Smooth muscle cell (in vitro differentiated cells): ENCODE measurements around the gene NECAP2. TPM values are rescaled to one million over a fixed set of nuclear protein-coding genes. Genes with fewer than 3 reads are reported as not detected.

Experiments used
- DNase-seq: peaks from one replicate; lab custom pipeline; 2025; ENCODE audit not compliant: unreplicated experiment; lab: John Stamatoyannopoulos, UW
- H2AFZ ChIP-seq: fragments of 200-600 bp; sonication (generic); 2 replicates; pipeline ENCODE4 v1.6.0; 2016; ENCODE audit warnings: antibody characterized with exemption, low read depth, mild to moderate bottlenecking
- H3F3A ChIP-seq: fragments of 200-600 bp; sonication (generic); 2 replicates; pipeline ENCODE4 v1.6.0; 2017; ENCODE audit warnings: antibody characterized with exemption, low read depth
- H3K27ac ChIP-seq: fragments of 200-600 bp; sonication (generic); 2 replicates; pipeline ENCODE4 v1.5.1; 2016; ENCODE audit warnings: low read depth, mild to moderate bottlenecking
- H3K27me3 ChIP-seq: fragments of 200-600 bp; sonication (generic); 2 replicates; pipeline ENCODE4 v1.6.1; 2016; ENCODE audit warnings: low read depth, mild to moderate bottlenecking
- H3K36me3 ChIP-seq: fragments of 200-600 bp; sonication (generic); 2 replicates; pipeline ENCODE4 v1.5.1; 2016; ENCODE audit warnings: low read depth
- H3K4me1 ChIP-seq: fragments of 200-600 bp; sonication (generic); 2 replicates; pipeline ENCODE4 v1.5.1; 2016; ENCODE audit warnings: low read depth
- H3K4me2 ChIP-seq: fragments of 200-600 bp; sonication (generic); 2 replicates; pipeline ENCODE4 v1.6.0; 2016; ENCODE audit warnings: mild to moderate bottlenecking
- H3K4me3 ChIP-seq: fragments of 200-600 bp; sonication (generic); 2 replicates; pipeline ENCODE4 v1.5.1; 2016; ENCODE audit warnings: mild to moderate bottlenecking
- H3K79me2 ChIP-seq: fragments of 200-600 bp; sonication (generic); 2 replicates; pipeline ENCODE4 v1.6.0; 2016; ENCODE audit warnings: low read depth, mild to moderate bottlenecking
- H3K9ac ChIP-seq: fragments of 200-600 bp; sonication (generic); 2 replicates; pipeline ENCODE4 v1.6.0; 2016; ENCODE audit warnings: low read depth
- H3K9me3 ChIP-seq: fragments of 200-600 bp; sonication (generic); replicated peaks from 2 replicates; pipeline ENCODE4 v1.5.1; 2016; ENCODE audit warnings: low read depth
- H4K20me1 ChIP-seq: fragments of 200-600 bp; sonication (generic); 2 replicates; pipeline ENCODE4 v1.6.0; 2016; ENCODE audit warnings: low read depth
- WGBS: methylation state at CpG from one replicate; pipeline ENCODE4 v1.1.7; 2016; ENCODE audit warnings: low lambda C conversion rate; 5-methylcytosine and 5-hydroxymethylcytosine counted together
- polyA plus RNA-seq: library from polyadenylated mRNA; unstranded; fragments of >200 nt; fragmentation: Nextera tagmentation; extraction: Ambion mirVana; gene quantifications from 2 replicates; pipeline ENCODE4 v1.2.1, GENCODE V29; 2016
- total RNA-seq: library from RNA; depleted of rRNA; stranded (reverse); fragments of >200 nt; gene quantifications from 2 replicates; pipeline ENCODE4 v1.2.3, GENCODE V29; 2014
- TF ChIP-seq, protein P1 (sequence below): fragments of 200-600 bp; sonication (generic); IDR thresholded peaks from 2 replicates; pipeline ENCODE4 v1.5.1; 2017; ENCODE audit warnings: borderline replicate concordance, mild to moderate bottlenecking, antibody characterized with exemption; ENCODE audit not compliant: insufficient read depth, poor library complexity, severe bottlenecking

NECAP2 gene, protein sequence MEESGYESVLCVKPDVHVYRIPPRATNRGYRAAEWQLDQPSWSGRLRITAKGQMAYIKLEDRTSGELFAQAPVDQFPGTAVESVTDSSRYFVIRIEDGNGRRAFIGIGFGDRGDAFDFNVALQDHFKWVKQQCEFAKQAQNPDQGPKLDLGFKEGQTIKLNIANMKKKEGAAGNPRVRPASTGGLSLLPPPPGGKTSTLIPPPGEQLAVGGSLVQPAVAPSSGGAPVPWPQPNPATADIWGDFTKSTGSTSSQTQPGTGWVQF
- total RNA-seq = 60.0 and 61.4 TPM in 2 replicates
- polyA plus RNA-seq = 49.5 and 60.4 TPM in 2 replicates

DNA sequence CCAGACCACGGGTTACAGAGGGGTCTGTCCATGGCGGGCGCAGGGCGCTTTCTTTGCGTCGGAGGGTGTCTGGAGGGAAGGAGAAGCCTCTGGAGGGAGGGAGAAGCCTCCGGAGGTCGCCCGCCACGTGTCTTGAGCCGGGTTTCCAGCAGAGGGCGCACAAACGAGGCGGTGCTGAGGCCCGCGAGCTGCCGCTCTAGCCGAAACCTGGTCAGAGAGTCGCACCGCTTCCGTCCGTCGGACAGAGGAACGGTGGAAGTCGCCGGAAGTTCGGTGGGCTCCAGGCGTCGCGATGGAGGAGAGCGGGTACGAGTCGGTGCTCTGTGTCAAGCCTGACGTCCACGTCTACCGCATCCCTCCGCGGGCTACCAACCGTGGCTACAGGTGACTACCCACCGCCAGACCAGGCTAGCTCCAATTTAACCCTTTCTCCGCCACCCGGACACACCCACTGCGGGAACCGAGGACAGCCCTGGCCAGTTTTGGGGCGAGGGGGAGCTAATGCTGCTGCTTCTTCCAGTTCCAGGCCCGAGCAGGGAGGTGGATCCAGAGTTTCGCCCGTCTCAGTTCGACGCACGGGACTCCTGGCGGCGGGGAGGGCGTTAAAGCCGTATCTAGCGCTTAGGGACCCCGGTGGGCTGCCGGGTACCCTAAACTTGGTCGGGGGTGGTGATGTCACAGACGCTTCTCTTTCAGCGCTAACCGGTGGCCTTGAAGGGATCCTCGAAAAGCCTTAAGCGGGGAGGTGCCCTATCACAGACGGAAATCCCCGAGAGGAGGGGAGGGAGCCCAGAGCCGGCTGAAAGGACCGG, at the start of gene NECAP2:
TSS of gene NECAP2 (plus strand) at position 255 of the 812 bp plus-strand sequence. CDS start at position 293, 38 bp downstream.
- no peaks in the 10 kb centered on the region for H3K27me3 ChIP-seq
- H3K9me3 ChIP-seq = no peaks in the 10 kb centered on the region
- peaks cover 8% of the 10 kb centered on the region for H4K20me1 ChIP-seq
- under 1% methylated on average over 68 of the region's 68 CpGs for WGBS
- H2AFZ ChIP-seq = peak within 1 kb of the TSS; percentile 56
- DNase-seq = peak; percentile 85
- TF ChIP-seq, protein P1, sequence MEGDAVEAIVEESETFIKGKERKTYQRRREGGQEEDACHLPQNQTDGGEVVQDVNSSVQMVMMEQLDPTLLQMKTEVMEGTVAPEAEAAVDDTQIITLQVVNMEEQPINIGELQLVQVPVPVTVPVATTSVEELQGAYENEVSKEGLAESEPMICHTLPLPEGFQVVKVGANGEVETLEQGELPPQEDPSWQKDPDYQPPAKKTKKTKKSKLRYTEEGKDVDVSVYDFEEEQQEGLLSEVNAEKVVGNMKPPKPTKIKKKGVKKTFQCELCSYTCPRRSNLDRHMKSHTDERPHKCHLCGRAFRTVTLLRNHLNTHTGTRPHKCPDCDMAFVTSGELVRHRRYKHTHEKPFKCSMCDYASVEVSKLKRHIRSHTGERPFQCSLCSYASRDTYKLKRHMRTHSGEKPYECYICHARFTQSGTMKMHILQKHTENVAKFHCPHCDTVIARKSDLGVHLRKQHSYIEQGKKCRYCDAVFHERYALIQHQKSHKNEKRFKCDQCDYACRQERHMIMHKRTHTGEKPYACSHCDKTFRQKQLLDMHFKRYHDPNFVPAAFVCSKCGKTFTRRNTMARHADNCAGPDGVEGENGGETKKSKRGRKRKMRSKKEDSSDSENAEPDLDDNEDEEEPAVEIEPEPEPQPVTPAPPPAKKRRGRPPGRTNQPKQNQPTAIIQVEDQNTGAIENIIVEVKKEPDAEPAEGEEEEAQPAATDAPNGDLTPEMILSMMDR = peak; percentile 84
- H3K79me2 ChIP-seq = peaks cover 37% of the 10 kb centered on the region
- no peaks in the 10 kb centered on the region for H3F3A ChIP-seq
- peak within 1 kb of the TSS; percentile 81 for H3K4me3 ChIP-seq
- peak within 1 kb of the TSS; percentile 92 for H3K9ac ChIP-seq
- H3K27ac ChIP-seq = peak within 1 kb of the TSS; percentile 54
- H3K36me3 ChIP-seq = peaks cover 3% of the 10 kb centered on the region
- H3K4me2 ChIP-seq = peak within 1 kb of the TSS; percentile 92
- peaks cover 4% of the 10 kb centered on the region for H3K4me1 ChIP-seq

DNA sequence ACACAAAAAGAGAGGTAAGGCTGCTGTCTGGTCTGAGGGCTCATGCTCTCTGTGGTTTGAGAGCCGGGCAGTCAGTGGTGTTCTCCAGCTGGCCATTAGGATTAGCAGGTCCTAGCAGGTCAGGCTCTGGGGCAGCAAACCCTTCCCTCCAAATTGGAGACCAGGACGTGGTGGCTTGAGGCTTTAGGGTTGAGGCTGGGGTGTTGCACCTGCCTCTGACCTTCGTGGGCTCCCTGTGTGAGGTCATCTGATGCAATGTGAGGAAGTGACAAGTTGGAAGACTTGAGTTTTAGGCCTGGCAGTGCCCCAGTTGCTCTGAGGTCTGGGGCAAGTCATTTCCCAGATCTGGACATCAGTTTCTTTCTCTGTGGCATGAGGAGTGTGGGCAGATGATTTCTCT, 49.1 kb upstream of the NECAP2 start:
- peaks cover 5% of the 10 kb centered on the region for H3F3A ChIP-seq
- TF ChIP-seq, protein P1 = no peak
- no peak overlapping the region for H3K27ac ChIP-seq
- H3K27me3 ChIP-seq = no peaks in the 10 kb centered on the region
- WGBS = 86% methylated on average over 3 of the region's 3 CpGs
- H3K9me3 ChIP-seq = no peaks in the 10 kb centered on the region
- H3K4me1 ChIP-seq = no peaks in the 10 kb centered on the region
- no peak overlapping the region for H2AFZ ChIP-seq
- H3K36me3 ChIP-seq = no peaks in the 10 kb centered on the region
- no peak overlapping the region for H3K4me3 ChIP-seq
- DNase-seq = no peak
- H3K4me2 ChIP-seq = no peak overlapping the region
- peaks cover 67% of the 10 kb centered on the region for H3K79me2 ChIP-seq
- H3K9ac ChIP-seq = no peak overlapping the region
- peaks cover 99% of the 10 kb centered on the region for H4K20me1 ChIP-seq

DNA sequence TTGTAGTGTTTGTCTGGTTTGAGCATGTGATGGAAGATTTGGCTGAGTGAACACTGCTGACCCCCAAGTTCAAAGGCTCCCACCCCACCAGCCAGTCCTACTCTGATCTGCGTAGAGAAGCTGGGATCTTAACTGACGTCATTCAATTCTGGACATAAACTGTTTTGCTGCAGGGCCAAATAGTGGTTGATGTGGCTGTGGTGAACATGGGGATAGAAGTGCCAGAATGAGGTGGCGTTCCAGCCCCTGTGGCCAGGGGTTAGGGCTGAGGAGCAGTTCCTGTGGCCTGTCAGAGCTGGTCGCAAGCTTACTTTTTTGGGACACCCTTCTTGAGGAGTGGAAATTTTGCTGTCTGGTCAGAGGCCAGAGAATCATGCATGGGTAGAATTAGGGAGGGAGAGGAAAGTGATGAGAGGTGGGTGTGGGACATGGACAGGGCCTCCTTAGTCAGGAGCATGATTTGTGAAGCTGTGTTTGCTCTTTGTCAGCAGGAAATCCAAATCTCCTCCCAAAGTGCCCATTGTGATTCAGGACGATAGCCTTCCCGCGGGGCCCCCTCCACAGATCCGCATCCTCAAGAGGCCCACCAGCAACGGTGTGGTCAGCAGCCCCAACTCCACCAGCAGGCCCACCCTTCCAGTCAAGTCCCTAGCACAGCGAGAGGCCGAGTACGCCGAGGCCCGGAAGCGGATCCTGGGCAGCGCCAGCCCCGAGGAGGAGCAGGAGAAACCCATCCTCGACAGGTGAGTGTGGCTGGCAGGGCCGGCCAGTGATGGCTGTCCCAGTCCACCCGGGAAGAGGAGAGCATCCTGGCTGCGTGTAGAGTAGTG, 47.6 kb upstream of the NECAP2 start:
- Histone ChIP-seq H3K9me3 (no peaks in the 10 kb centered on the region), H3K36me3 (no peaks in the 10 kb centered on the region), H3K27me3 (no peaks in the 10 kb centered on the region), H3K4me3 (no peak overlapping the region), H2AFZ (no peak overlapping the region), H3F3A (peaks cover 5% of the 10 kb centered on the region), H4K20me1 (peaks cover 93% of the 10 kb centered on the region), H3K27ac (no peak overlapping the region), H3K9ac (no peak overlapping the region), H3K4me1 (no peaks in the 10 kb centered on the region), H3K4me2 (no peak overlapping the region), H3K79me2 (peaks cover 52% of the 10 kb centered on the region)
- no peak for DNase-seq
- WGBS = 93% methylated on average over 21 of the region's 21 CpGs
- TF ChIP-seq, protein P1 = no peak
